Astrocyte (in vitro differentiated cells and primary cell): ENCODE data around the gene ROR1. TPM values are rescaled to one million over a fixed set of nuclear protein-coding genes. Genes with fewer than 3 reads are reported as not detected.

Experiments used
- DNase-seq: peaks from one replicate; pipeline ENCODE4 v3.0.0-alpha.2; 2010; ENCODE audit warnings: low read depth
- FAIRE-seq: peaks from 2 replicates; lab custom pipeline; 2011; peaks lifted over from hg19 to GRCh38; lab: Jason Lieb, UNC
- H2AFZ ChIP-seq: 2 replicates; pipeline ENCODE4 v1.6.0; 2012; ENCODE audit warnings: low read depth, low read length, inconsistent platforms
- H3K27ac ChIP-seq: 2 replicates; pipeline ENCODE4 v1.5.1; 2011; ENCODE audit warnings: low read depth, low read length, inconsistent platforms
- H3K27me3 ChIP-seq: 2 replicates; pipeline ENCODE4 v1.6.0; 2011; ENCODE audit warnings: low read length, inconsistent platforms; ENCODE audit not compliant: insufficient read depth
- H3K36me3 ChIP-seq: 2 replicates; pipeline ENCODE4 v1.5.1; 2011; ENCODE audit warnings: low read length, inconsistent platforms; ENCODE audit not compliant: insufficient read depth
- H3K4me1 ChIP-seq: 2 replicates; pipeline ENCODE4 v1.5.1; 2011; ENCODE audit warnings: low read length, inconsistent platforms; ENCODE audit not compliant: insufficient read depth
- H3K4me2 ChIP-seq: 2 replicates; pipeline ENCODE4 v1.6.0; 2012; ENCODE audit warnings: low read length, inconsistent platforms
- H3K4me3 ChIP-seq: 2 replicates; pipeline ENCODE4 v1.5.1; 2011; ENCODE audit warnings: low read depth, mild to moderate bottlenecking, low read length, inconsistent platforms; ENCODE audit not compliant: insufficient read depth
- H3K79me2 ChIP-seq: 2 replicates; pipeline ENCODE4 v1.6.0; 2012; ENCODE audit warnings: mild to moderate bottlenecking, low read length, inconsistent platforms; ENCODE audit not compliant: insufficient read depth
- H3K9ac ChIP-seq: 2 replicates; pipeline ENCODE4 v1.6.0; 2012; ENCODE audit warnings: mild to moderate bottlenecking, low read length, inconsistent platforms
- H3K9me3 ChIP-seq: 2 replicates; pipeline ENCODE4 v1.5.1; 2012; ENCODE audit warnings: low read depth, mild to moderate bottlenecking, low read length, inconsistent platforms; ENCODE audit not compliant: insufficient read depth
- H4K20me1 ChIP-seq: 2 replicates; pipeline ENCODE4 v1.6.0; 2012; ENCODE audit warnings: low read length, inconsistent platforms; ENCODE audit not compliant: insufficient read depth
- H3K27ac Mint-ChIP-seq: one replicate; pipeline ENCODE4 v1.8.0; 2021; ENCODE audit warnings: mild to moderate bottlenecking, mixed read lengths; ENCODE audit not compliant: unreplicated experiment
- H3K27me3 Mint-ChIP-seq: one replicate; pipeline ENCODE4 v1.8.0; 2021; ENCODE audit warnings: low read depth, mixed read lengths; ENCODE audit not compliant: unreplicated experiment
- H3K36me3 Mint-ChIP-seq: one replicate; pipeline ENCODE4 v1.8.0; 2021; ENCODE audit warnings: low read depth, mixed read lengths; ENCODE audit not compliant: unreplicated experiment
- H3K4me1 Mint-ChIP-seq: one replicate; pipeline ENCODE4 v1.8.0; 2021; ENCODE audit warnings: low read depth, mixed read lengths; ENCODE audit not compliant: unreplicated experiment
- H3K4me3 Mint-ChIP-seq: one replicate; pipeline ENCODE4 v1.8.0; 2021; ENCODE audit warnings: mild to moderate bottlenecking, moderate library complexity, mixed read lengths; ENCODE audit not compliant: unreplicated experiment
- H3K9me3 Mint-ChIP-seq: one replicate; pipeline ENCODE4 v1.8.0; 2021; ENCODE audit warnings: mild to moderate bottlenecking, mixed read lengths; ENCODE audit not compliant: unreplicated experiment
- EZH2 ChIP-seq: IDR thresholded peaks from 2 replicates; pipeline ENCODE4 v1.6.1; 2012; ENCODE audit warnings: mild to moderate bottlenecking, low read length, inconsistent platforms; ENCODE audit not compliant: insufficient read depth
- total RNA-seq: library from RNA; stranded (reverse); gene quantifications from 2 replicates; pipeline ENCODE4 v1.2.1, GENCODE V29; 2021
- TF ChIP-seq, protein P1 (sequence below): IDR thresholded peaks from 2 replicates; pipeline ENCODE4 v1.5.1; 2011; ENCODE audit warnings: low read depth, mild to moderate bottlenecking, inconsistent platforms, low read length, moderate library complexity; ENCODE audit not compliant: insufficient read depth

Gene ROR1
- total RNA-seq, 1 donor from 2014 or later = 38.3 TPM

DNA sequence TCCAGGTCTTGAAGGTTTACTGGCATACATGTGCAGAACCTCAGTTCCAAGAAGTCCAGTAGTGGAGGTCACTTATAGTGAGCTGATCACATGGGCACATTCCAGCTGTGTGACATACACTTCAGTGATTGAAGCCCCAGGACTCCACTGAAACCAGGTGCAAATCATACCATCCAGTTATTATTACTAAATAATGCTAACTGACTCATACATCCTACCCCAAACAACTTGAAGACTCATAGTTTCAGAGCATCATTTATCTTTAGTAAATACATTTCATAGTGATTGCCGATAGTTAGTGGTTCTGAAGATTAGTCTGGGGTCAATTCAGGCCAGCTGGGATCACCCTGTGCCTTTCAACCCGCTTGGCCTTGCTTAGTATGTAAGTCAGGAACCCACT, 291.8 kb downstream of the ROR1 start:
- FAIRE-seq (no peak), DNase-seq (no peak)
- no peaks in the 10 kb centered on the region for H3K9me3 ChIP-seq
- H3K4me2 ChIP-seq = no peak overlapping the region
- H3K4me3 ChIP-seq = no peak overlapping the region
- no peaks in the 10 kb centered on the region for H4K20me1 ChIP-seq
- H3K36me3 ChIP-seq = no peaks in the 10 kb centered on the region
- no peak for TF ChIP-seq EZH2
- TF ChIP-seq, protein P1, sequence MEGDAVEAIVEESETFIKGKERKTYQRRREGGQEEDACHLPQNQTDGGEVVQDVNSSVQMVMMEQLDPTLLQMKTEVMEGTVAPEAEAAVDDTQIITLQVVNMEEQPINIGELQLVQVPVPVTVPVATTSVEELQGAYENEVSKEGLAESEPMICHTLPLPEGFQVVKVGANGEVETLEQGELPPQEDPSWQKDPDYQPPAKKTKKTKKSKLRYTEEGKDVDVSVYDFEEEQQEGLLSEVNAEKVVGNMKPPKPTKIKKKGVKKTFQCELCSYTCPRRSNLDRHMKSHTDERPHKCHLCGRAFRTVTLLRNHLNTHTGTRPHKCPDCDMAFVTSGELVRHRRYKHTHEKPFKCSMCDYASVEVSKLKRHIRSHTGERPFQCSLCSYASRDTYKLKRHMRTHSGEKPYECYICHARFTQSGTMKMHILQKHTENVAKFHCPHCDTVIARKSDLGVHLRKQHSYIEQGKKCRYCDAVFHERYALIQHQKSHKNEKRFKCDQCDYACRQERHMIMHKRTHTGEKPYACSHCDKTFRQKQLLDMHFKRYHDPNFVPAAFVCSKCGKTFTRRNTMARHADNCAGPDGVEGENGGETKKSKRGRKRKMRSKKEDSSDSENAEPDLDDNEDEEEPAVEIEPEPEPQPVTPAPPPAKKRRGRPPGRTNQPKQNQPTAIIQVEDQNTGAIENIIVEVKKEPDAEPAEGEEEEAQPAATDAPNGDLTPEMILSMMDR = no peak
- Mint-ChIP-seq H3K36me3 (peaks cover 9% of the 10 kb centered on the region), H3K27me3 (no peaks in the 10 kb centered on the region), H3K4me3 (no peak overlapping the region), H3K27ac (peak overlapping the region; percentile 16), H3K9me3 (no peaks in the 10 kb centered on the region), H3K4me1 (peaks cover 41% of the 10 kb centered on the region)
- no peak overlapping the region for H3K9ac ChIP-seq
- H3K79me2 ChIP-seq = no peaks in the 10 kb centered on the region
- no peak overlapping the region for H3K27ac ChIP-seq
- H3K27me3 ChIP-seq = no peaks in the 10 kb centered on the region
- no peak overlapping the region for H2AFZ ChIP-seq
- no peaks in the 10 kb centered on the region for H3K4me1 ChIP-seq

DNA sequence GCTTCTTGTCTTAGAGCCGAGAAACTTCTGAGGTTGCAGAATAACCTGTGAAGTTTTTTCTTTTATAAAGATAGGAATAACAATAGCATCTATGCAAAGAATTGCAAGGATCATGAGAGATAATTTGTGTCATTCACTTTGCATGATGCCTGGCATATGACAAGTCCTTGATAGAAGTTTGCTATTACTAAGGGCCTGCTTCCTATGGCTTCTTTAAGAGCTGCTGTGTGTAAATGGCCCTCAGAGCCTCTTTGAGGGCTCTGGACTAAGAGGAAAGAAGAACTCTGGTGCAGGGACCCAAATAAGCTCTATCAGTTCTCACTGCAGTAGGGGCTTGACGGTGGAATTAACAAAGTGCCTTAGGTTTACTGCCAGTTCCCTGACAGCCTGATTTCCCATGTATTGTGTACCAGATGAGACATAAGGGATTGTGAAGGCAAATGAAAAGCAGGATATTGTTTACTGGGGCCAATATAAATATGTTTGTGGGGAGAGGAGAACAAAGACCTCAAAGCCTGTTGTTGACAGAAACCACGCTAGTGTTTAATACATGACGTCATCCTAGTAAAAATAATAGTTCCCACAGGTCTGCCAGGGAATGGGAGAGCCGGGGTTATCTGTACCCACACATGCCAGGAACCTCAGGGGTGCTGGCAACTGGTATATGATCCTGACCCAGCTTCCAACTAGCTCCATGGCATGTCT, 298.4 kb downstream of the ROR1 start:
- H3K79me2 ChIP-seq = no peaks in the 10 kb centered on the region
- Mint-ChIP-seq H3K4me3 (no peak overlapping the region), H3K9me3 (no peaks in the 10 kb centered on the region), H3K4me1 (peaks cover 24% of the 10 kb centered on the region), H3K27ac (no peak overlapping the region), H3K27me3 (no peaks in the 10 kb centered on the region), H3K36me3 (no peaks in the 10 kb centered on the region)
- TF ChIP-seq, protein P1 = no peak
- TF ChIP-seq EZH2 = no peak
- no peaks in the 10 kb centered on the region for H3K9me3 ChIP-seq
- no peaks in the 10 kb centered on the region for H3K36me3 ChIP-seq
- H2AFZ ChIP-seq = no peak overlapping the region
- FAIRE-seq = no peak
- no peak overlapping the region for H3K4me3 ChIP-seq
- peak; percentile 41 for DNase-seq
- H3K4me1 ChIP-seq = peaks cover 8% of the 10 kb centered on the region
- no peak overlapping the region for H3K9ac ChIP-seq
- no peak overlapping the region for H3K4me2 ChIP-seq
- H4K20me1 ChIP-seq = no peaks in the 10 kb centered on the region
- no peaks in the 10 kb centered on the region for H3K27me3 ChIP-seq
- H3K27ac ChIP-seq = peak overlapping the region; percentile 22

DNA sequence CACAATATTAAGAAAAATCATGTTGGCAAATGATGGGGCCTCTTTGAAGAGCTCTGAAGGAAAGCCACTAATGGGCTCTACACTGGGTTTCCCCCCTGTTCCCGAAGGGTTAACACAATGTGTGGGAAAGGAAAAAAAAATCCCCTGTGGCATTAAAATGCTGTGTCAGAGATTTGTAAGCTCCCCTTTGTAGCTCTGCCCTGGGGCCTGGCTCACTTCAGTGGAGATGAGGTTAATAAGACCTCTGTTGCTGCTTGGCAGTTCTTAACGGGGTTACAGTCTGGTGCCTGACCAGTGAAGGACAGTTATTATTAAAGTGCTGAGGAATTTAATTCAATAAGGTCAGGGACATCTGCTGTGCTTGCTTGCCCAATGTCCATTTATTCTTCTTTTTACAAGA, 299.9 kb downstream of the ROR1 start:
- Histone ChIP-seq H2AFZ (no peak overlapping the region), H3K27ac (no peak overlapping the region), H3K36me3 (no peaks in the 10 kb centered on the region), H3K4me1 (peaks cover 8% of the 10 kb centered on the region), H3K4me2 (no peak overlapping the region), H4K20me1 (no peaks in the 10 kb centered on the region), H3K9me3 (no peaks in the 10 kb centered on the region), H3K27me3 (no peaks in the 10 kb centered on the region), H3K9ac (no peak overlapping the region), H3K79me2 (no peaks in the 10 kb centered on the region), H3K4me3 (no peak overlapping the region)
- no peaks in the 10 kb centered on the region for H3K36me3 Mint-ChIP-seq
- peak overlapping the region; percentile 6 for H3K27ac Mint-ChIP-seq
- FAIRE-seq (no peak), DNase-seq (no peak)
- TF ChIP-seq EZH2 = no peak
- TF ChIP-seq, protein P1 = no peak
- H3K9me3 Mint-ChIP-seq = no peaks in the 10 kb centered on the region
- H3K4me3 Mint-ChIP-seq = no peak overlapping the region
- no peaks in the 10 kb centered on the region for H3K27me3 Mint-ChIP-seq
- peaks cover 26% of the 10 kb centered on the region for H3K4me1 Mint-ChIP-seq
